OCI-LY3 (cell line): ENCODE data around the gene DAB1.

ENCODE experiments used
- H2AFZ ChIP-seq: fragments of 200-600, 300-600 bp; shearing (Covaris generic); 2 replicates; pipeline ENCODE4 v1.6.0; 2014; ENCODE audit warnings: antibody characterized with exemption, low read depth, low read length
- H3K27ac ChIP-seq: fragments of 200-600, 300-600 bp; sonication (generic); 2 replicates; pipeline ENCODE4 v1.5.1; 2014; ENCODE audit warnings: mild to moderate bottlenecking, low read length, moderate library complexity, mixed read lengths
- H3K27me3 ChIP-seq: fragments of 200-600, 300-600 bp; sonication (generic); 2 replicates; pipeline ENCODE4 v1.6.1; 2014; ENCODE audit warnings: low read depth, low read length, mixed read lengths
- H3K36me3 ChIP-seq: fragments of 200-600, 300-600 bp; sonication (generic); replicated peaks from 2 replicates; pipeline ENCODE3; 2014; ENCODE audit warnings: low read depth, low read length, mixed read lengths
- H3K4me1 ChIP-seq: fragments of 300-600, 200-600 bp; sonication (generic); 2 replicates; pipeline ENCODE4 v1.6.1; 2014; ENCODE audit warnings: low read length, mixed read lengths
- H3K4me2 ChIP-seq: fragments of 200-600, 300-600 bp; sonication (generic); 2 replicates; pipeline ENCODE4 v1.6.1; 2014; ENCODE audit warnings: low read length, mixed read lengths
- H3K4me3 ChIP-seq: fragments of 300-600, 200-600 bp; sonication (generic); 2 replicates; pipeline ENCODE4 v1.5.1; 2014; ENCODE audit warnings: antibody characterized with exemption, mild to moderate bottlenecking, low read length, moderate library complexity
- H3K79me2 ChIP-seq: fragments of 300-600, 200-600 bp; shearing (Covaris generic); 2 replicates; pipeline ENCODE4 v1.6.1; 2014; ENCODE audit warnings: mild to moderate bottlenecking, low read length, mixed read lengths
- H3K9ac ChIP-seq: fragments of 300-600, 200-600 bp; shearing (Covaris generic); 2 replicates; pipeline ENCODE4 v1.6.0; 2014; ENCODE audit warnings: mild to moderate bottlenecking, low read length, moderate library complexity
- H3K9me3 ChIP-seq: fragments of 200-600, 300-600 bp; shearing (Covaris generic); 2 replicates; pipeline ENCODE4 v1.6.1; 2014; ENCODE audit warnings: low read length, mixed read lengths; ENCODE audit not compliant: insufficient read depth
- H4K20me1 ChIP-seq: fragments of 200-600, 300-600 bp; sonication (generic); 2 replicates; pipeline ENCODE4 v1.6.1; 2016; ENCODE audit warnings: low read length, mixed read lengths; ENCODE audit not compliant: insufficient read depth
- CTCF ChIP-seq: fragments of 200-600, 300-600 bp; sonication (generic); IDR thresholded peaks from 2 replicates; pipeline ENCODE4 v1.5.1; 2014; ENCODE audit warnings: antibody characterized with exemption, low read length, low read depth
- EZH2phosphoT487 ChIP-seq: fragments of 200-600 bp; shearing (Covaris generic); IDR thresholded peaks from 2 replicates; pipeline ENCODE4 v1.6.1; 2018; ENCODE audit warnings: antibody characterized with exemption, mixed run types, low read depth

DAB1 gene

GRCh38 chr1:57384284-57384683 lies 39.6 kb downstream of the DAB1 start:
- Histone ChIP-seq H3K79me2 (no peaks in the 10 kb centered on the region), H3K27ac (no peak overlapping the region), H3K4me3 (no peak overlapping the region), H3K4me1 (no peaks in the 10 kb centered on the region), H3K36me3 (no peaks in the 10 kb centered on the region), H3K27me3 (no peaks in the 10 kb centered on the region), H2AFZ (no peak overlapping the region), H3K4me2 (no peak overlapping the region), H3K9ac (no peak overlapping the region), H4K20me1 (no peaks in the 10 kb centered on the region), H3K9me3 (no peaks in the 10 kb centered on the region)
- TF ChIP-seq EZH2phosphoT487 (no peak), CTCF (no peak)

- H3K79me2 ChIP-seq: no peaks in the 10 kb centered on the region
- H3K27ac ChIP-seq: no peak overlapping the region
- no peaks in the 10 kb centered on the region for H3K4me1 ChIP-seq
- no peaks in the 10 kb centered on the region for H3K9me3 ChIP-seq
- H3K4me2 ChIP-seq: no peak overlapping the region
- no peaks in the 10 kb centered on the region for H4K20me1 ChIP-seq
- TF ChIP-seq EZH2phosphoT487 (no peak), CTCF (no peak)
- H3K4me3 ChIP-seq: no peak overlapping the region
- H2AFZ ChIP-seq: no peak overlapping the region
- no peaks in the 10 kb centered on the region for H3K36me3 ChIP-seq
- H3K27me3 ChIP-seq: no peaks in the 10 kb centered on the region
- H3K9ac ChIP-seq: no peak overlapping the region
These were observed 42.0 kb downstream of the DAB1 start for GRCh38 chr1:57381871-57382270.

- Histone ChIP-seq H2AFZ (no peak overlapping the region), H3K4me1 (no peaks in the 10 kb centered on the region), H3K9me3 (no peaks in the 10 kb centered on the region), H3K4me2 (no peak overlapping the region), H3K79me2 (no peaks in the 10 kb centered on the region), H3K36me3 (no peaks in the 10 kb centered on the region), H3K27me3 (no peaks in the 10 kb centered on the region), H3K9ac (no peak overlapping the region), H3K4me3 (no peak overlapping the region), H4K20me1 (no peaks in the 10 kb centered on the region), H3K27ac (no peak overlapping the region)
- no peak for TF ChIP-seq CTCF
- TF ChIP-seq EZH2phosphoT487: no peak
These were observed 42.4 kb downstream of the DAB1 start for GRCh38 chr1:57381426-57381825.

DNA sequence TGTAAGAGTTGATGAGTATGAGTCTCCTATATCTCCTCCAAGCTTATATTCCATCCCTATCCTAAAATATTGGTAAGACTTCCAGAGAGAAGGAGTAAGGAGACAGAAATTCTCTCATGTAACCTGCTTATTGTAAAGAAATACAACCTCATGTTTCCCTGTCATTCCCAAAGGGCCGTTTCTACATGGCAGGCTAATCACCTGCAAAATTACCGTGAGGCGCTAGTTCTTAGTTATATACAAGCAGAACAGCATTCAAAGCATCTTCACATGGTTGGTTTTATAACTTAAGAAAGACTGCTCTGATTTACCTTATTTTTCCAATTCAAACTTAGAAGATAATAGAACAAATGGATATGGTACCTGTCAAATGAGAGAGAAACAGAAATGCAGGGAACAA lies 42.9 kb downstream of the DAB1 start:
- Histone ChIP-seq H3K9me3 (no peaks in the 10 kb centered on the region), H3K27me3 (no peaks in the 10 kb centered on the region), H3K27ac (no peak overlapping the region), H3K4me1 (no peaks in the 10 kb centered on the region), H2AFZ (no peak overlapping the region), H3K4me2 (no peak overlapping the region), H3K36me3 (no peaks in the 10 kb centered on the region), H3K4me3 (no peak overlapping the region), H3K79me2 (no peaks in the 10 kb centered on the region), H4K20me1 (no peaks in the 10 kb centered on the region), H3K9ac (no peak overlapping the region)
- no peak for TF ChIP-seq CTCF
- no peak for TF ChIP-seq EZH2phosphoT487
